Urinary bladder (tissue), 4 donors: ENCODE data around the gene FOXE3. TPM values are rescaled to one million over a fixed set of nuclear protein-coding genes. Genes with fewer than 3 reads are reported as not detected.

Experiments
- DNase-seq: peaks from one replicate; pipeline ENCODE4 v3.0.0-alpha.2; 2015; ENCODE audit errors: extremely low spot score
- H3K27ac ChIP-seq: one replicate; pipeline ENCODE4 v1.5.1; 2013; ENCODE audit warnings: low read depth, mild to moderate bottlenecking, moderate library complexity
- H3K36me3 ChIP-seq: one replicate; pipeline ENCODE4 v1.6.1; 2013; ENCODE audit warnings: mild to moderate bottlenecking, moderate library complexity; ENCODE audit not compliant: insufficient read depth
- H3K4me1 ChIP-seq: one replicate; pipeline ENCODE4 v1.6.1; 2013; ENCODE audit warnings: mild to moderate bottlenecking, moderate library complexity; ENCODE audit not compliant: insufficient read depth
- H3K4me3 ChIP-seq: one replicate; pipeline ENCODE4 v1.5.1; 2013; ENCODE audit warnings: low read depth, low read length
- WGBS: extraction: QIAGEN DNeasy Blood & Tissue Kit; methylation state at CpG from one replicate; pipeline ENCODE4 v1.1.7; 2013; 5-methylcytosine and 5-hydroxymethylcytosine counted together
- polyA plus RNA-seq: library from polyadenylated mRNA; stranded (reverse); fragments of 200-250 nt; gene quantifications from one replicate; pipeline ENCODE4 v1.2.3, GENCODE V29; 2013
- total RNA-seq: library from RNA; depleted of rRNA; stranded (reverse); fragments of >200 nt; gene quantifications from one replicate; pipeline ENCODE4 v1.2.3, GENCODE V29; 2014
- donor health status: healthy with polysubstance abuse.
- donor health status: healthy.

Gene FOXE3
- total and polyA plus RNA-seq, 2 donors = not detected

DNA sequence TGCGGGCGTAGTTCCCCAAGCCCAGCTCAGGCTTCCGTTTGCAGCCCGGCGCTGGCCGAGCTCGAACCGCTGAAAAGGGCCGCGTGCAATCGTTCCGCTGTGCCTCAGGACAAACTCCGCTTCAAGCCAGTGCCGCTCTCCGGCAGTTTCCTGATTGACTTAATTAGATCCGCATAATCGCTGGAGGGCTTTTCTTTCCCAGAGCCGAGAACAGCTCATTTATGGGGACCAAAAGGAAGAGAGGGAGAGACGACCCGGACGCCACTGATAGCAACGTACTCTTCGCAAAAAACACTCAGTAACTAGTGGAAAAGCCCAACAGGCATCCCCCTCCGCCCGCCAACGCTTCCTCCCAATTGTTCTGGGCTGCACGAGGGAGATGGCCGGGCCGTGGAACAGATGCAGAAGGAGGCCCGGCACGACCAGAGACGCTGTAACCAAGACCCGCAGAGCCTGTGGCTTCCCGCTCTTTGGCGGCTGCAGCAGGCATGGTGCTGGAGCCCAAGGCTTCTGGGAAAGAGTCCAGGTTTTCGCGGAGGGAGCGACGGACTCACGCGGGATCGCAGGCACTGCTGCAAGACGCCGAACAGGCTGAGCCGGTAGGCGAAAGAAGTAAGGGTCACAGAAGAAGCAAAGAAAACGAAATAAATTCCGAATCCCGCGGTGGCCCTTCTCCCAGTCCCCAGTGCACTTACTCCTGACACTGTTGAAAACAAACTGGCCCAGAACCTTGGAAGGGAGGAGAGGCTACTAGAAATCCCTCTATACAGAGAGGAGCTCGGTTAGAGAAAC lies 18.2 kb downstream of the FOXE3 start:
- DNase-seq = no peak
- peaks cover 2% of the 10 kb centered on the region for H3K4me1 ChIP-seq
- H3K27ac ChIP-seq = no peak overlapping the region
- no peaks in the 10 kb centered on the region for H3K36me3 ChIP-seq
- 9% methylated on average over 51 of the region's 51 CpGs for WGBS
- H3K4me3 ChIP-seq = no peak overlapping the region

DNA sequence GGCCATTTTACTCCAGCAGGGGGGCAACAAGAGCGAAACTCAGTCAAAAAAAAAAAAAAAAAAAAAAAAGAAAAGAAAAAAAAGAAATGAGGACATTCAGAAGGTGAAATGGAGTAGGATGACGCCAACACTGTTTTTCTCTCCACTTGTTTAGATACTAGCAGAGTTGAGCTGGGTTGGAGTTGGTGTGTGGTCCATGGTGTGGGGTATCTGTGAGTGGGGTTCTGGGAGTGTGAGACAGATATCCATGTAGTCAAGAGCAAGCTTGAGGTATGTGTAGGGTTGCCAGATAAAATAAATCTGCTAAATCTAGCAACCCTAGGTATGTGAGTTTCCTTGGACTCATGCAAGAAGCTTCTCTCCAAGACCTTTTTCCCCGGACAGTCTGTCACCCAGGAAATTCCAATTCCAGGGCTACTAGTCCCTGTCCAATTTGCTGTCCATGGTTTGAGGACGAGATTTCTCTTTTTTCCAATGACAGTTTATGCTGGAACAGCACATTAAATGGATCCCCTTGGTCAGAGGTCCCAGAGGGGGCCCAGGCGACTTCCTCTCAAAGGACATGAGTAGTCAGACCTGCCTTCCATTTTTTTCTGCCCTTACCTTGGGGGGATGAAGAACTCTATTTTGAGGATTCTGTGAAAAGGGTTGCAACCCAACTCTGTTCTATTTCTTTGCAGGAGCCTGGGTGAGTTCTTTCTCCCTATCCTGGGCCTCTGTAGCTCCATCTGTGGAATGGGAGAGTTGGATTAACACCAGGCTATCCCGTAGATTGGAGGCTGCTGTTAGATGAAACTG lies 19.6 kb downstream of the FOXE3 start:
- Histone ChIP-seq H3K36me3 (no peaks in the 10 kb centered on the region), H3K27ac (no peak overlapping the region), H3K4me3 (no peak overlapping the region), H3K4me1 (peaks cover 2% of the 10 kb centered on the region)
- 53% methylated on average over 6 of the region's 6 CpGs for WGBS
- DNase-seq = no peak

DNA sequence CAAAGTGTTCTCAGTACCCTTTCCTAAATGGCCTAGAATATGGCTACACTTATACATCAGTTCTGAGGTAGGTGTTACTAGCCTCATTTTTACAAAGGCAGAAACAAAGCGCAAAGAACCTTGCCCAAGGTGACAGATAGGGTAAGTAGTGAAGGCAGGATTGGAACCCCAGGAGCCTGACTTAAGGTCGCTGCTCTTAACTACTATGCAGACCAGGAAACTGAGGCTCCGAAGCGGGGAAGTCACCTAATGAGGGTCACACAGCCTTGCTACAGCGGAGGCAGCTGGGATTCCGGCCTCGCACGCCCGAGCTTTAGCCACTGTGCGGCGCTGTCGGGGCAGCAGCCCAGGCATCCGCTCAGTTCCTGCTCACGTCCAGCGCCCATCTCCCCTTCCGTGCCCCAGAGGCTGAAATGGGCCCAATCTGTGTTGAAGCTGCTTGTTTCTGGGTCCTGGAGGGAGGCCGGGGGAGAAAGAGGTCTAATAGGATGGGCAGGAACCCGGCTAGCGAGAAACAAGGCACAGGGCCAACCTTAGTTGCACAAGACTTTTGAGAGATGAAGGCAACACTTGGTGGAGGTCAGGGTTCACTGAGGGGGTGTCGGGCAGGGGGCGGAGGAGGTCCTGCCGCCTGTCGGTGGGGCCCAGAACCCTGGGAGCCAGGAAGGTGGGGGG lies 20.4 kb downstream of the FOXE3 start:
- Histone ChIP-seq H3K36me3 (no peaks in the 10 kb centered on the region), H3K27ac (no peak overlapping the region), H3K4me1 (peaks cover 2% of the 10 kb centered on the region), H3K4me3 (peak overlapping the region; percentile 51)
- 6% methylated on average over 23 of the region's 23 CpGs for WGBS
- DNase-seq = no peak

- peak overlapping the region; percentile 51 for H3K4me3 ChIP-seq
- H3K27ac ChIP-seq = peak overlapping the region; percentile 41
- WGBS = under 1% methylated on average over 46 of the region's 46 CpGs
- H3K36me3 ChIP-seq = no peaks in the 10 kb centered on the region
- peaks cover 2% of the 10 kb centered on the region for H3K4me1 ChIP-seq
- no peak for DNase-seq
Observed at GRCh38 chr1:47436979-47437446, 20.9 kb downstream of the FOXE3 start.

DNA sequence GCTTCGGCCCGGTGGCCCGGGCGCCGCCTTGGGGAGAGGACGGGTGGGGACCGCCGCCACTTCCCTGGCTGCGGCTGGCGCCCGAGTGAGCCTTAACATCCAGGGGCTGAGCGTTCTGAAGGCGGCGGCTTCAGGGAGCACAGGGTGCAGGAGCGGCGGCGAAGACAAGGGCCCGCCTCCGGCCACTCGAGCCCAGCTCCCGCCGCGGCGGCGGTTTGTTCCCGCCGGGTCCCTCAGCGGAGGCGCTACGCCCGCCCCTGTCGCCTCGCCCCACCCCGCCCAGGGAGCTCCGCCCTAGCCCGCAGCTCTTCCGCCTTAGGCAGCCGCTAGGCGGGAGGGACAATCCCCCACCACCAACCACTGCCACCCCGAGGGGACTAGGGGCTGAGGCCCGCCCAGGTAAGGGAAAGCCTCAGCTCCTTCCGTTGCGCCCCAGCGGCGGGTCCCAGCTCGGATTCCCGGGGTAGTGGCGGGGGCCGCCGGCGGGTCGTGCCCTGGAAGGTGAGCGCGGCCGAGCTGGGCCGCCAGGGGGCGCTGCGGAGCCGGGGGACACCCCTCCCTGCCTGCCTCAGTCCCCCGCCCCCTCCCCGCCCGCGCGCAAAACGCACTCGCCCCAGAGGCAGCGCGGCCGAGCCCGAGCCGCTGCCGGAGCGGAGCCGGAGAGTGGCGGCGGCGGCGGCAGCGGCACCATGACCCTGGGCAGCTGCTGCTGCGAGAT lies 21.5 kb downstream of the FOXE3 start, which contains the start of gene FOXD2:
Gene FOXD2, plus strand, starts transcription at position 598 of the 718 bp plus-strand sequence. Its CDS starts 92 bp downstream, at position 690.
- peak within 1 kb of the TSS; percentile 51 for H3K4me3 ChIP-seq
- H3K36me3 ChIP-seq = no peaks in the 10 kb centered on the region
- DNase-seq = no peak
- WGBS = under 1% methylated on average over 80 of the region's 80 CpGs
- peak within 1 kb of the TSS; percentile 41 for H3K27ac ChIP-seq
- H3K4me1 ChIP-seq = peaks cover 2% of the 10 kb centered on the region

GRCh38 chr1:47438165-47439016 lies 22.3 kb downstream of the FOXE3 start:
- peaks cover 2% of the 10 kb centered on the region for H3K4me1 ChIP-seq
- DNase-seq = no peak
- 1% methylated on average over 116 of the region's 117 CpGs for WGBS
- no peaks in the 10 kb centered on the region for H3K36me3 ChIP-seq
- H3K4me3 ChIP-seq = peak overlapping the region; percentile 51
- H3K27ac ChIP-seq = no peak overlapping the region

GRCh38 chr1:47439017-47439818 lies 23.1 kb downstream of the FOXE3 start:
- H3K4me1 ChIP-seq = peaks cover 2% of the 10 kb centered on the region
- peak overlapping the region; percentile 51 for H3K4me3 ChIP-seq
- no peaks in the 10 kb centered on the region for H3K36me3 ChIP-seq
- no peak overlapping the region for H3K27ac ChIP-seq
- DNase-seq = no peak
- 12% methylated on average over 86 of the region's 86 CpGs for WGBS

DNA sequence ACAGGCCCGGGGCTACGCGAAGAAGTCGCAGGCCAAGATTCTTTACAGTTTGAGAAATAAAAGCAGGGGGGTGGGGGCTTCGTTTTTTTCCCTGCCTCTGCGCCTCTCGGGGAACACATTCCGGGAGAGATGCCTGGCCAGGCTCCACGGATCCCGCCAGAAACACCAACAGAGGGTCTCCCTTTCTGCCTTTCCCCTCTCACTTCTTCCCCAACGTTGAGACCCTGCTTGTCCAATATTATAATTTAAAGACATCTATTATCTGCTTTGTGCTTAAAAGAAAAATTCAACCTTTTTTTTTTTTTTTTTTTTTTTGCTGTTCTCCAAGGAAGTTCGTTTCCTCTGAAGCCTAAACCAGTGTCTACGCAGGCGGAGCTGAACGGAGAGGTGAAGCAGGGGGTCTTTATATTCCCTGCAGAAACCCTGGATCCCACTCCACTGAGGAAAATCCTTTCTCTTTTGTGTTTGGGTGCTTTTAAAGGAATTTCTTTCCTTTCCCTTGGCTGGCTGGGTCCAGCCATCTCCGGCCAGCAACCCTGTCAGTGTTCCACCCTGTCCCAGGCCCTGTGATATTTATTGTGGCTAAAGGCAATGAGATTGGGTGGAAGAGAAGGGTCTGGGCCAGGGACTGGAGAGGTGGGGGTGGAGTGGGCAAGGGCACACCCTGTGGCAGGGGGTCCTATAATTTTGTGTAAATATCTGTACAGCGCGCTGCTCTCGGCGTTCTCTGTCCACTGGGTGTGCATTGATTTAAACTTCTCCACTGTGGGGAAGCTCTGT lies 23.9 kb downstream of the FOXE3 start:
- H3K27ac ChIP-seq = no peak overlapping the region
- H3K36me3 ChIP-seq = no peaks in the 10 kb centered on the region
- 62% methylated on average over 20 of the region's 20 CpGs for WGBS
- H3K4me1 ChIP-seq = peaks cover 2% of the 10 kb centered on the region
- H3K4me3 ChIP-seq = no peak overlapping the region
- no peak for DNase-seq

DNA sequence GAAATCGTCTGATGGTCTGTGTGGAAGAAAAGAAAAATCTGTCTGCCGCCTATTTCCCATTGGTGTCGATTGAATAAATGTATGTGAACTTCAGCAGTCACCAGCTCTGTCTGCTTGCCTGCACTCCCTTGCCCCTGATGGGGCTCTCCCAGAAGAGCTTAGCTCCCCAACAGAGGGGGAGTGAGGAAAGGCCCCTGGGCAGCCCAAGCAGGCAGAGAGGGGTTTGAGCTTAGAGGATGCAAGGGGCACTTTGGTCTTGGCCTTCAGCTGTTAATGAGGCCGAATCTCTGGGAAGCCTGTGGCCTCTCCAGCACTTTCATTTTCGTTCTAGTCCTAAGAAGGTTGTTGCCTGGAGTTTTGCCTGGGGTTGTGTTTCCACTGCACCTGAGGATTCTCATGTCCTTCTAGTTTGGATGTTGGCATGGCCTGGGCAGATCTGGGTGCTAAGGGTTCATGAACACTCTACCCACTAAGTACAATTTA lies 24.6 kb downstream of the FOXE3 start:
- H3K36me3 ChIP-seq = no peaks in the 10 kb centered on the region
- no peak for DNase-seq
- WGBS = 60% methylated on average over 5 of the region's 5 CpGs
- no peak overlapping the region for H3K27ac ChIP-seq
- H3K4me1 ChIP-seq = peaks cover 2% of the 10 kb centered on the region
- H3K4me3 ChIP-seq = no peak overlapping the region

- Histone ChIP-seq H3K4me3 (no peak overlapping the region), H3K4me1 (peaks cover 2% of the 10 kb centered on the region), H3K36me3 (no peaks in the 10 kb centered on the region), H3K27ac (no peak overlapping the region)
- WGBS = 95% methylated on average over 3 of the region's 3 CpGs
- DNase-seq = no peak
Observed at GRCh38 chr1:47441450-47442106, 25.5 kb downstream of the FOXE3 start.

GRCh38 chr1:47442202-47442601 lies 26.1 kb downstream of the FOXE3 start:
- H3K4me3 ChIP-seq = no peak overlapping the region
- no peak for DNase-seq
- peaks cover 2% of the 10 kb centered on the region for H3K4me1 ChIP-seq
- WGBS = 77% methylated on average over 4 of the region's 4 CpGs
- no peak overlapping the region for H3K27ac ChIP-seq
- H3K36me3 ChIP-seq = no peaks in the 10 kb centered on the region
